ENCODE results near the gene ARMH1.

DNA sequence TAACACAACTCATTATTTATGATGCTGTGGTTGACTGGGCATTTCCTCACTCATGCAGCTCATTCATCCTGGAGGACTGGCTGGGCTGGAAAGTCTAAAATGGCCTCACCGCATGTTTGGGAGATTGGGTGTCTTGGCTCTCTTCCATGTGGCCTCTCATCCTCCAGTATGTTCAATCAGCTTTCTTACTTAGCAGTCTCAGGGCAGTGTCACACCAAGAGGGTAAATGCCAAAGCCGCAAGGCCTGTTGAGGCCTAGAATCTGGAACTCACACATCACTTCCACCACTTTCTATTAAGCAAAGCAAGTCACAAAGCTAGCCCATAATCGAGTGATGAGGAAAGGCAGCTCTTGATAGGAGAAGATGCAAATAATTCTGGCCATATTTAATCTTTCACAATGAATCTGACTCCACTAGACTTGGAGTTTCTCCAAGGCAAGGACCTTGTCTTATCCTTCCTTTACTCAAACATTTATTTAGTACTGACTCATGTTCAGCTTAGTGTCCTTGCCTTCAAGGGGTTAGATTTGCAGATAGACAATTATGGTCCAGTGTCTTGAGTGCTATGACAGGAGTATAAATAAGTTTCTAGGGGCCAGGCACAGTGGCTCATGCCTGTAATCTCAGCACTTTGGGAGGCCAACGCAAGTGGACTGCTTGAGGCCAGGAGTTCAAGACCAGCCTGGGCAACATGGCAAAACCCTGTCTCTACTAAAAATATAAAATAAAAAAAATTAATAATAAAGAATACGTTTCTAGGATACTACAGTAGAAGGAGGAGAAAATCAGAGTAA, 45.4 kb upstream of the ARMH1 start:
- no peak for TF ChIP-seq POLR2A (IDR thresholded peaks at IDR 0.05)
- TF ChIP-seq, protein P1, sequence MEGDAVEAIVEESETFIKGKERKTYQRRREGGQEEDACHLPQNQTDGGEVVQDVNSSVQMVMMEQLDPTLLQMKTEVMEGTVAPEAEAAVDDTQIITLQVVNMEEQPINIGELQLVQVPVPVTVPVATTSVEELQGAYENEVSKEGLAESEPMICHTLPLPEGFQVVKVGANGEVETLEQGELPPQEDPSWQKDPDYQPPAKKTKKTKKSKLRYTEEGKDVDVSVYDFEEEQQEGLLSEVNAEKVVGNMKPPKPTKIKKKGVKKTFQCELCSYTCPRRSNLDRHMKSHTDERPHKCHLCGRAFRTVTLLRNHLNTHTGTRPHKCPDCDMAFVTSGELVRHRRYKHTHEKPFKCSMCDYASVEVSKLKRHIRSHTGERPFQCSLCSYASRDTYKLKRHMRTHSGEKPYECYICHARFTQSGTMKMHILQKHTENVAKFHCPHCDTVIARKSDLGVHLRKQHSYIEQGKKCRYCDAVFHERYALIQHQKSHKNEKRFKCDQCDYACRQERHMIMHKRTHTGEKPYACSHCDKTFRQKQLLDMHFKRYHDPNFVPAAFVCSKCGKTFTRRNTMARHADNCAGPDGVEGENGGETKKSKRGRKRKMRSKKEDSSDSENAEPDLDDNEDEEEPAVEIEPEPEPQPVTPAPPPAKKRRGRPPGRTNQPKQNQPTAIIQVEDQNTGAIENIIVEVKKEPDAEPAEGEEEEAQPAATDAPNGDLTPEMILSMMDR (IDR thresholded peaks at IDR 0.05): no peak
